ENCODE measurements around the gene SAMSN1. TPM values are rescaled to one million over a fixed set of nuclear protein-coding genes. Genes with fewer than 3 reads are reported as not detected.

The SAMSN1 gene
- total RNA-seq, 2 experiments from 2014 or later: 66.7 to 71.4 TPM

DNA sequence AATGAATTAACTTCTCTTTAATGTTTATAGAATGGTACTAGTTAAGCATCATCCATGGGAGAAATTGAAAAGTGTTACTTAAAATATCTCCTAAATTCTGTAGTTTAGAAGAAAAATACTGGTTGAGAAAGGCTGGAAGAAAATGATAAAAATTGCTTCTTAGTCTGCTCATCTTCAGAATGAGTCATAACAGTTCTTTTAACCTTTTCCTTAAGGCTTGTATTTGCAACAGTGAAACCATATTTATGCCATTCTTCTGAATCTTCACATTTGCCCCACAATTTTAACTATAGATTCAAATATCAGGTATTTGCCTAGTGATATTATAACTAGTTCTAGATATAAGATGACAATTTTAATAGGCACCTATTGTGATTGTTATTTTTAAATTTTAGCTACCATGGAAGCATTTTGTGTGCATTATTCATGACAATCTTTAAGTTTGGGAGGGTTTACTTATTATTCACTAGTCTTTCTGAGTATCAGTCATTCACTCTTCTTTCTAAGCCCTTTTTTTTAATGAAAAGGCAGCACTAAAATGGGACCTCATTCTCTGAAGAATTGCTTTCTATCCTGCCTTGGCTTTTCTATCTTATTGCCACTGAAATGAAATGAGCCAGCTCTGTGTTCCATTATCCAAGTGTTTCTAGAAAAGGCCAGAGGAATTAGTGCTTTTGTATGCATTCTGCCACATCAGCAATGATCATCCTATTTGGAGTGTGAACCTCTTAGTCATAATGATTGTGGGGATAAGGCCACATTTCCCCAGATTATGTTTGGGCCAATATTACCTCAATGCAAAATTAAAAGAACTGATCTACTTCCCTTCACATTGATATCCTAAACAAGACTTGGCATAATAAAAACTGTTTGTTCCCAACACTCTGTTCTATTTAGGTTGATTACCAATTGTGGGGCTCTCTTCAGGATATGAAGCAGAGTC lies 58.4 kb downstream of the SAMSN1 start:
- DNase-seq: no peak
- Mint-ChIP-seq H3K27ac (peak overlapping the region; percentile 92), H3K4me3 (peak overlapping the region; percentile 14), H3K36me3 (ENCODE audit: low read depth) (peaks cover 70% of the 10 kb centered on the region), H3K4me1 (ENCODE audit: low read depth) (peaks cover 59% of the 10 kb centered on the region), H3K27me3 (no peaks in the 10 kb centered on the region), H3K9me3 (peaks cover 19% of the 10 kb centered on the region)
- CTCF ChIA-PET: no interaction called here
- POLR2A ChIA-PET: interaction anchor here (0.9 kb wide), 1 partner anchor 19 kb away, joined by 4 read pairs; no protein-coding TSS in a partner anchor
- intact Hi-C loops (cut with micrococcal nuclease): no loop called here
- ATAC-seq: peak; percentile 67
- TF ChIP-seq, protein P1, sequence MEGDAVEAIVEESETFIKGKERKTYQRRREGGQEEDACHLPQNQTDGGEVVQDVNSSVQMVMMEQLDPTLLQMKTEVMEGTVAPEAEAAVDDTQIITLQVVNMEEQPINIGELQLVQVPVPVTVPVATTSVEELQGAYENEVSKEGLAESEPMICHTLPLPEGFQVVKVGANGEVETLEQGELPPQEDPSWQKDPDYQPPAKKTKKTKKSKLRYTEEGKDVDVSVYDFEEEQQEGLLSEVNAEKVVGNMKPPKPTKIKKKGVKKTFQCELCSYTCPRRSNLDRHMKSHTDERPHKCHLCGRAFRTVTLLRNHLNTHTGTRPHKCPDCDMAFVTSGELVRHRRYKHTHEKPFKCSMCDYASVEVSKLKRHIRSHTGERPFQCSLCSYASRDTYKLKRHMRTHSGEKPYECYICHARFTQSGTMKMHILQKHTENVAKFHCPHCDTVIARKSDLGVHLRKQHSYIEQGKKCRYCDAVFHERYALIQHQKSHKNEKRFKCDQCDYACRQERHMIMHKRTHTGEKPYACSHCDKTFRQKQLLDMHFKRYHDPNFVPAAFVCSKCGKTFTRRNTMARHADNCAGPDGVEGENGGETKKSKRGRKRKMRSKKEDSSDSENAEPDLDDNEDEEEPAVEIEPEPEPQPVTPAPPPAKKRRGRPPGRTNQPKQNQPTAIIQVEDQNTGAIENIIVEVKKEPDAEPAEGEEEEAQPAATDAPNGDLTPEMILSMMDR (IDR thresholded peaks at IDR 0.05): no peak

GRCh38 chr21:14486869-14487268 lies 59.2 kb downstream of the SAMSN1 start:
- H3K27ac Mint-ChIP-seq: peak overlapping the region; percentile 92
- H3K27me3 Mint-ChIP-seq: no peaks in the 10 kb centered on the region
- H3K4me3 Mint-ChIP-seq: no peak overlapping the region
- peaks cover 68% of the 10 kb centered on the region for H3K36me3 Mint-ChIP-seq (ENCODE audit: low read depth)
- DNase-seq (no peak), ATAC-seq (no peak)
- TF ChIP-seq, protein P1 (IDR thresholded peaks at IDR 0.05): no peak
- H3K9me3 Mint-ChIP-seq: peaks cover 19% of the 10 kb centered on the region
- ChIA-PET POLR2A (interaction anchor here (0.9 kb wide), 1 partner anchor 18 kb away, joined by 4 read pairs; no protein-coding TSS in a partner anchor), CTCF (interaction anchor here (1.2 kb wide), 1 partner anchor 33 kb away, joined by 3 read pairs; no protein-coding TSS in a partner anchor)
- peaks cover 66% of the 10 kb centered on the region for H3K4me1 Mint-ChIP-seq (ENCODE audit: low read depth)
- intact Hi-C loops (cut with micrococcal nuclease): no loop called here

GRCh38 chr21:14484188-14485009 lies 61.7 kb downstream of the SAMSN1 start:
- H3K9me3 Mint-ChIP-seq: peaks cover 19% of the 10 kb centered on the region
- ATAC-seq (no peak), DNase-seq (no peak)
- H3K4me1 Mint-ChIP-seq (ENCODE audit: low read depth): peaks cover 80% of the 10 kb centered on the region
- ChIA-PET POLR2A (no interaction called here), CTCF (no interaction called here)
- no peaks in the 10 kb centered on the region for H3K27me3 Mint-ChIP-seq
- TF ChIP-seq, protein P1 (IDR thresholded peaks at IDR 0.05): no peak
- H3K27ac Mint-ChIP-seq: peak overlapping the region; percentile 96
- H3K36me3 Mint-ChIP-seq (ENCODE audit: low read depth): peaks cover 55% of the 10 kb centered on the region
- H3K4me3 Mint-ChIP-seq: no peak overlapping the region
- intact Hi-C loops (cut with micrococcal nuclease): no loop called here

GRCh38 chr21:14483296-14483695 lies 62.8 kb downstream of the SAMSN1 start:
- TF ChIP-seq, protein P1 (IDR thresholded peaks at IDR 0.05): no peak
- Mint-ChIP-seq H3K36me3 (ENCODE audit: low read depth) (peaks cover 49% of the 10 kb centered on the region), H3K4me1 (ENCODE audit: low read depth) (peaks cover 77% of the 10 kb centered on the region), H3K27ac (peak overlapping the region; percentile 96), H3K4me3 (no peak overlapping the region), H3K9me3 (peaks cover 19% of the 10 kb centered on the region), H3K27me3 (no peaks in the 10 kb centered on the region)
- ATAC-seq (no peak), DNase-seq (no peak)
- intact Hi-C loops (cut with micrococcal nuclease): loop anchor here (2.0 kb wide), 1 partner anchor 40 kb away; no protein-coding TSS in a partner anchor
- ChIA-PET CTCF (interaction anchor here (0.7 to 1.0 kb wide), 3 partner anchors 18 to 32 kb away, joined by 3 read pairs; no protein-coding TSS in a partner anchor), POLR2A (interaction anchor here (0.8 to 1.3 kb wide), 2 partner anchors 13 to 54 kb away, joined by 4 read pairs; no protein-coding TSS in a partner anchor)

Measured in activated CD8-positive, alpha-beta T cell treated with anti-CD3 and anti-CD28 coated beads for 36 hours (primary cell).